ENCODE results near the gene EGFL8.
"Not testable (repeated sequence)": the region's sequence is repeated elsewhere in the genome, so short reads cannot be mapped to it uniquely, and the experiment has no call there.

EGFL8 gene

DNA sequence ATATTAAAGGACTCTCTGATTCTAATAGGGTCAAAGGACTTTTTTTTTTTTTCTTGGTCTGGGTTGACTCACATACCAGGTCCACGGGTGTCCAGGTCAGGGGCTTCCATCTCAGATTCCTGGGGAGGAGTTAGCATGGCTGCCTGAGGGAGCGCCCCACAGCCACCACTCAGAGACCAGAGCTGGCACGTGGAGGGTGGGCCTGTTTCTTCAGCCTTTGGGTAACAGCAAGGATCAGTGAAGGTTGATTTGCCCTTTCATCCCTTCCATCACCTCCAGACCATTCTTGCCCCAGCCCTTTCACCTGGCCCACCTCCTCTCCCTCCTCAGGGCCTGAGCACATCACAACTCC, 33.9 kb downstream of the EGFL8 start:
- DNase-seq = no peak

DNA sequence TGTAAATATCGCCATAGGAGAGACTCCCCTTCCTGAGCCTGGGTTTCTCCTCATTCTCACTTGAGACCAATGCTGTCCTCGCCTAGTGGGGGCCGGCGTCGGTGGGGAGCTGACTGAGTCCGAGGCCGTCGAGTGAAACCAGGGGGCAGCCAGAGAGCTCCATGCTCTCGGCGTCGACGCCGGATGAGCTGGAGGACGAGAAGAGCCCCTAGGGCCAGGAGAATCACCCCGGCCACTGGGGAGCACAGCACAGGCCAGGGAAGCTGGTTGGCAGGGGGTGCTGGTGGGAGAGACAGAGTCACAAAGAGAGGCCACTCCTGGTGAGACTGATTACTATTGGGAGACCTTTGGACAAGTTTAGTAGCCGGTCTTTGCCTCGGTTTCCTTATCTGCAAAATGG, 34.5 kb downstream of the EGFL8 start:
- DNase-seq = no peak

DNA sequence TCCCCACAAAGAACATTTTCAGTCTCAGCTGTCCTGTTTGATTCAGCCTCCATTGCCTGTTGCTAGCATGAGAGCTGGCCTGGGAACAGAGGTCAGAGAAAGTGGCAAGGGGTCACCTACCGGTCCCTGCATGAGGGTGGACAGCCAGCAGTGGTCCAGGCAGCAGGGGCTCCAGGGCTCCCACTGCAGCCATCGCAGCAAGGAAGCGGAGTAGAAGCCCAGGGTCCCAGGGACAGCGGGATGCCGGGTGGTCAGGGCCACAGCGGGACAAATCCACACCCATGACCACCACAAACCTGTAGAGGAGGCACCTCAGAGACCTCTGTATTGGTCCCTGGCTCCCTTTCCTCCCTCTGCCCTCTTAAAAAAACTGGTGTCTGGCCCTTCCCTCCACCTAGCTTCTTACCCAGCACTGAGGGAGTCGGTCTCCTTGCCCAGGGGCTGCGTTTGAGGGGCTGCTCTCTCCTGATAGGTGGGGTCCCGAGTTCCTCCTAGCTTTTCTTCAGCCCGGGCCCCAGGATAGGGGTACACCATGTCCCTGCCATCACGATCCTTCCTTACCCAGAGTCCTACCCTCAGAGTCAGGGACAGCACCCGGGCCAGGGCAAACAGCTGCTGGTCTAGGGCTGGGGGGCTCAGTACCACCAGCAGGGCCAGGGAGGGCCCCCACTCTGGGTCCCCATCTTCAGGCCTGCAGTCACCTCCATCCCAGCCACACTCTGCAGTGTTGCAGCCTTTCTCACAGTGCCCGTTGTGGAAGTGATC, 36.5 kb downstream of the EGFL8 start:
- DNase-seq = no peak

DNA sequence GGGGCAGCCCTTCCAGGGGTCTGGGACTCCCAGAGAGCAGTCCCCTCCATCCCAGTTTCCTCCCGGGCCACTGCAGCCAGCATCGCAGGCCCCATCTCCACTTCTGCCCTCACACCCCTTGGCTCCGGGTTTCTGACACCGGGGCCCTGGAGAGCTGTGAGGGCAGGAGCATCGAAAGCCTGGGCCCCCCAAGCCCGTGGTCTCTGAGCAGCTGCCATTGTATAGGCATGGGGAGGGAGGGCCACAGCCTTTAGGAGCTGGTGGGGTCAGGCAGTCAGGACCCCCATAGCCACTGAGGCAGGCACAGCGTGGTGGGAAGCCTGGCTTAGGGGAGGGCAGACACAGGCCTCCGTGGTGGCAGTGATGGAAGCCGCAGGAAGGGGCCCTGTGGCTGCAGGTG, 37.8 kb downstream of the EGFL8 start:
- no peak for DNase-seq

DNA sequence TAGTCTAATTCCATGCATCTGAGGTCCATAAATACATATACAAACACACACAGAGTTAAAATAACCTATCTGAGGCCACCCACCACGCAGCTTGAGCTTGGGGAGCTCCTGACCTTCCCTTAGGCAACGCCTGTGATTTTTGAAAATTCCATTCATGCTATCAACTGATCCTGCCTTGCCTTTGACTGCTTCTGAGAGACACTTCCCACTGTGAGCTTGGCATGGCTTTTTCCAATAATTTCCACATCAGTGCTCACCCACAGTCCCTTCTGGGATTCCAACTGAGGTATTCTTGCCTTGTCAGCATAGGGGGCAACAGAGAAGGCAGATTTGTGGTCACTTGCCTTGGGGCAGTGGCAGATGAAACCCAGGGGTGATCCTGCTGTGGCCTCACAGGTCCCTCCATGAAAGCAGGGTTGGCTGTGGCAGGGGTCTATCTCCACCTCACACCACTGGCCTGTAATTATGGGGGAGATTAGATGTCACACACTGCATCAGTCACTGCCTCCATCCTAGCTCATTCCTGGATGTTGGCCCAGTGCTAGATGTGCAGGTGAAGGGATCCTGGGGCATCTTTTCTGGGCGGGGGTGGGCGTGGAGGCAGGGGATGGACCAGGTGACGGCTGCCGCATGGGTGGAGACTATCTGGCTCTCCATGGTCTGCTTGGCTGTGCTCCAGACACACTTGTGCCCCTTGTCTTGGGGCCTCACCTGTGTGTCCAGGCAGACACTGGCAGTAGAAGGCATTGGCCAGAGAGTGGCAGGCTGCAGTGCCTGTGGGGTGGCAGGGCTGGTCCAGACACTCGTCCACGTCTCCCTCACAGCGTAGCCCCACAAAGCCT, 39.3 kb downstream of the EGFL8 start:
- DNase-seq = no peak

DNA sequence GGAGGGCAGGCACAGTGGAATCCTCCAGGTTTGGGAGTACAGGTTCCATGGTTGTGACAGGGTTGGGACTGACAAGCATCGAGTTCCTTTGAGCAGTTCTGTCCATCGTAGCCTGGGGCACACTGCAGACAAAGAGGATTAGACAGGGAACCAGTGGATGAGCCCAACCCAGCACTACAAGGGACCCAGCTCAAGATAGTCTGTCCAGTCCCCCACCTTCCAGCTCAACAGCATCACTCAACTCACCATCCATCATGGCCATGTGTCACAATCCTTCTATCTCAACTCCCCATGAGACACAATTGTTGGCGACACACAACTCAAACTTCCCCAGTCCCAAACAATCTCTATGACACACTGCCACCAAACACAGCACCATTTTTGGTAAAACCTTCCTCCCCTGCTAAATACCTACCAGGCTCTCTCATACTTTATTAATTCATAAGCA, 39.9 kb downstream of the EGFL8 start:
- no peak for DNase-seq

DNA sequence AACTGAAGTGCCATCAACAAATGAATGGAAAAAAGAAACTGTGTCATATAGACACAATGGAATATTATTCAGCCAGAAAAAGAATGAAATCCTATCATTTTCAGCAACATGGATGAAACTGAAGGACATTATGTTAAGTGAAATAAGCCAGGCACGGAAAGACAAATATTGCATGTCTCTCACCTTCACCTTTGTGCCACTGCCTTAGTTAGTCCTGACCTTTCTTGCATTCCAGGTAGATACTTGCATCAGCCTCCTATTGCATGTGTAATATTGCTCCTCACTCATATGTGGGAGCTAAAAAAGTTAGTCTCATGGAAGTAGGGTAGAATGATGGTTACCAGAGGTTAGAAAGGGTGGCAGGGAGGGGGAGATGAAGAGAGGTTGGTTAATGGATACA, 44.6 kb downstream of the EGFL8 start:
- no peak for DNase-seq

DNA sequence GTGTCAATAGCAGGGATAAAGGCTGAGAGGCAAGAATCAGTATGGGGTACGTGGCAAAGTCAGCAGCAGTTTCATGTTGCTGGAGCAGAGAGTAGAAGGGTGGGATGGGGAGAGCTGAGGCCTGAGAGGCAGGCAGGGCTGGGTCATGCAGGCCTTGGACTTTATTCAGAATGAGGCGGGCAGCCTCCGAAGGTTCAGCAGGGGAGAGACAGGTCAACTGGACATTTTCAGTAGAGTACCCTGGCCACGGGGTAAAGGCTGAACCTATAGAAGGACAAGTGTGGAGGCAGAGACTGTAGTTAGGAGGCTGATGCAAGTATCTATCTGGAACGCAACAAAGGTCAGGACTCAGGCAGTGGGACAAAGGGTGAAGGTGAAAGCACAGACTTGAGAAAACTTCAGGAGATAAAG, 45.8 kb downstream of the EGFL8 start:
- no peak for DNase-seq

DNA sequence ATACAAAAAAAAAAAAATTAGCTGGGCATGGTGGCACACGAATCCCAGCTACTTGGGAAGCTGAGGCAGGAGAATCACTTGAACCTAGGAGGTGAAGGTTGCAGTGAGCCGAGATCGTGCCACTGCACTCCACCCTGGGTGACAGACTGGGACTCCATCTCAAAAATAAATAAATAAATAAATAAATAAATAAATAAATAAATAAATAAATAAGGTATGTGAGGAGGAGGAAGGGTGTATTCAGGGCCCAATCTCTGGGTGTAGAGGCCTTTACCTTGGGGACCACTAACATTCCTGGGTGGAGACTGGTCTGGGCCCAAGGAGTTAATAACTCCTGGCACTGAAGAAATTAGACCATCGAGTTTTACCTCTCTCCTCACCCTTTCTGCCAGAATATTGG, 47.0 kb downstream of the EGFL8 start:
- not testable (repeated sequence) for DNase-seq

DNA sequence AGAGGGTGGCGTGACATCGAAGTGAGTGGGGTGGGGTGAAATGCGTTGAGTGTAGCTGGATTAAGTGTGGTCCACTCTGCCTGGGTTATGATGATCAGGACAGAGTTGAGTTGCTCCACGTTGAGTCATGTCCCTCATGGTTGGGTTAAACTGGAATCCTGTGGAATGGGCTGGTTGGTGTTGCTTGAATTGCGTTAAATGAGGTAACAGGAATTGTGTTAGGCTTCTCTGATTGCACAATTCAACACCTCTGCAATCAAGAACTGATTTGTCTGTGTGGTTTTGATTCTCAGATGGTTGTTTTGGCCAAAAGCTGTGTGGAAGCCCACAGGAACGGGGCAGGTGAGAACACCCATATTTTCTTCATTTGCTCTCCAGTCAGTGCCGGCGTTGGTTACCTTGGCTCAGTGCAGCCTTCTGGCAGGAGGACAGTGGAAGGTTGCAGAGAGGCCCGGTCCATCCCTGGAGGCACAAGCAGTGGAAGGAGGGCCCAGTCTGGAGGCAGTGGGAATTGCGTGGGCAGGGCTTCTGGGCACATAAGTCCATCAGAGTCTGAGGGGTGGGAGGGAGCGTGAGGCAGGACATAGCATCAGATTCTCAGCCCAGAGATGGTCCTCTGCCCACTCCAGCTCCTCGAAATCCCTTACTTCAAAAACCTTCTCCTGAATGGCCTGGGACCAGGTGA, 47.8 kb downstream of the EGFL8 start:
- no peak for DNase-seq

DNA sequence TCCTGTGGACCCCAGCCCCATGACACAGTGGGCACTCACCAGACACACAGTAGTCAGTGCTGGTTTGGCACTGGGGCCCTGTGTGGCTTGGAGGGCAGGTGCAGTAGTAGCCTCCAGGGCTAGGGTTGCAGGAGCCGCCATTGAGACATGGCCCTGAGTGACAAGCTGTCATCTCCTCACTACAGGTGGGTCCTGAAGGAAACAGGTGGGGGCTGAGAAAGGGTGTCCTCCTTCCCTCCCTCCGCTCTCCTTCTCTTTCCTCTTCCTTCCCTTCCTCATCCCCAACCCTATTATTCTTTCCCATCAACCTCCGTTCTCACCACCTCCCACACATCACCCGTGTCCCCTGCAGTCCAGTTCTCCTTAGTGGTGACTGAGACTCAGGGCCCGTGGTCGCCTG, 49.3 kb downstream of the EGFL8 start:
- no peak for DNase-seq

DNA sequence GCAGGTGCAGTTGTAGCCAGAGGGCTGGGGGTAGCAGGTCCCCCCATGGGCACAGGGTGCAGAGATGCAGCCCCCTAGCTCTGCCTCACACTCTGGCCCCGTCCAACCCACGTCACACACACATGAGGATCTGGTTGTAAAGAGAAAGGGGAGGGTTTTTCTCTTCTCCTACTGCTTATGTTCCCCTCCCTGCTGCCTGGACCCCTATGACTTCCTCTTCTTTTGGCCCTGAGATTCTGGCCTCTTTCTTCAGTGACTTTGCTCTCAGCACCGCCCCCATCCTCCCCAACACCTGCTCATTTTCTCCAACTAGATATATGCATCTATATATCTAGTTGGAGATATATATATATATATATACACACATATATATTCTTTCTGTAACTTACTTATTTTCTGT, 49.7 kb downstream of the EGFL8 start:
- no peak for DNase-seq

DNA sequence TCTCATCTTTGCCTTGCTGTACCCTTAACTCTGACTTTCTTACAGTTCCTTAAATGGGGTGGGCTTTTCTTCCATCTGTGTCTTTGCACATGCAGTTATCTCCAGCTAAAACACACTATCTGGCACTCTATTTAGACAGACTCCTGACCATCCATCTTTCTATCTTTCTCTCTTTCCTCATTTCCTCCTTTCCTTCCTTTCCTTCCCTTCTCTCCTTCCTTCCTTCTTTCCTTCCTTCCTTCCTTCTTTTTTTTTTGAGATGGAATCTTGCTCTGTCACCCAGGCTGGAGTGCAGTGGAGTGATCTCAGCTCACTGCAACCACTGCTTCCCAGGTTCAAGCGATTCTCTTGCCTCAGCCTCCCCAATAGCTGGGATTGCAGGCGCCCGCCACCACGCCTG, 51.2 kb downstream of the EGFL8 start:
- no peak for DNase-seq

DNA sequence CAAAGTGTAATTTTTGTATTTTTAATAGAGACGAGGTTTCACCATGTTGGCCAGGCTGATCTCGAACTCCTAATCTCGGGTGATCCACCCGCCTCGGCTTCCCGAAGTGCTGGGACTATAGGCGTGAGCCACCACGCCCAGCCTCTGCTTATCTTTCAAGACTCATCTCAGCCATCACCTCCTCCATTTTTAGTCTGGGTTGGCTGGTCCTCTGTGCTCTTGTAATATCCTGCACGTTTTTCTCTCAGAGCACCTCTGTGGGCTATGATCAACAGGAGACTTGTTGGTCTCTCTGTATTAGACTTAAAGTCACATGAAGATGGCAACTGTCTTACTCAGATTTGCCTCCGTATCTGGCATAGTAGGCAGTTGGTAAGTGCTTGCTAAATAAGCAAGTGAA, 51.9 kb downstream of the EGFL8 start:
- DNase-seq = no peak

DNA sequence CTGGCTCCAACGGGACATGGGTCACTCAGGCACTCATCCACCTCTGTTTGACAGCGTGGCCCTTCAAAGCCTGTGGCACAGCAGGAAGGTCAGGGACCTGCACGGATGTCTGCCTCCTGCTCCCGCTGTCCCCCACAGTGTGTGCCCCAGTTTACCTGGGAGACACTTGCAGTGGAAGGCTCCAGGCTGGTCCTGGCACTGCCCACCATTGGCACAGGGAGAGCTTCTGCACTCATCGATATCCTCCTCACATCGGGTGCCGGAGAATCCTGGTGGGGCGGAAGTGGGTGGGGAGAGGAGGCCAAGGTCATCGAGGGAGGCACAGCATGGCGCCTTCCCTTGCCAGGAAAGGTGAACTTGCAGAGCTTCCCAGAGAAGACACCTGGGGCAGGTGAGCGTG, 52.6 kb downstream of the EGFL8 start:
- DNase-seq = no peak

Data from stimulated activated CD4-positive, alpha-beta T cell treated with anti-CD3 and anti-CD28 coated beads, Interleukin-4, amount 100 ng/mL, for 24 hours (primary cell).